ENCODE results near the gene CNOT3. TPM values are rescaled to one million over a fixed set of nuclear protein-coding genes. Genes with fewer than 3 reads are reported as not detected.

The CNOT3 gene
- total and polyA plus RNA-seq, 2 of the 13 experiments (the other 11 are each of a cell fraction or from before 2014, with no cell fraction given): 4.3 to 5.8 TPM

DNA sequence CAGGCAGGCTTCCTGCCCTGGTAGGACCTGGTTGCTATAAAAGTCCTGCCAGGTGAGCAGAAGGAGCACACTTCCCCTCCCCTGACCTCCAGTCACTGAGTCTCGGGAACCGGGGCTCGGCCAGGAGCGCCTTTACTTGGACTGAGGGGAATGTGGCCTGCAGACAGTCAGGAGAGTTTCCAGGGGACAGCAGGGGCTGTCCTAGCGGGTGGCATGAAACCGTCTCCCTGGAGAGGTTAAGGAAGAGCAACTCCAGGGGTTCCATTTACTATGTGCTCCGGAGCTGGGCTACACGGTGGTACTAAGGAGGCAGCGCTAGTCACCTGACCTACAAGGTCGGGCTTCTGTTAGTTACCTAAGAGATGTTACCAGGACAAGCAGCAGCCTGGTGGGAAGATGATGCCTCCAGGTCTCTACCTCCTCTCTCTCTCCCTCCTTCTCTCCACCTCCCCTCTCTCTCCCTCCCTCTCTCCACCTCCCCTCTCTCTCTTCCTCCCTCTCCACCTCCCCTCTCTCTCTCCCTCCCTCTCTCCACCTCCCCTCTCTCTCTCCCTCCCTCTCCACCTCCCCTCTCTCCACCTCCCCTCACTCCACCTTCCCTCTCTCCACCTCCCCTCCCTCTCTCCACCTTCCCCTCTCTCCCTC lies 4.1 kb upstream of the CNOT3 start (continued):
- TF ChIP-seq PCBP2 (optimal IDR thresholded peaks at IDR 0.05; ENCODE audit: low read depth, low read length, poor library complexity, severe bottlenecking) (peak; percentile 100), POLR2AphosphoS2 (IDR thresholded peaks at IDR 0.05; ENCODE audit: low read depth, low read length) (peak; percentile 89; the same call in 1 of the 2 replicates), PCBP1 (IDR thresholded peaks at IDR 0.05; ENCODE audit: borderline replicate concordance, low read depth, low read length) (peak; percentile 99), MAZ (IDR thresholded peaks at IDR 0.05; ENCODE audit: borderline replicate concordance, low read depth, low read length) (peak; percentile 93), MAZ (CRISPR knock-in tag; IDR thresholded peaks at IDR 0.05; ENCODE audit: low read depth) (no peak), ZSCAN25 (CRISPR knock-in tag; IDR thresholded peaks at IDR 0.05) (0 out of 2 replicates have a peak, but pooled peaks have one; percentile 38), POLR2G (IDR thresholded peaks at IDR 0.05; ENCODE audit: low read depth, low read length) (peak; percentile 67), SIN3B (IDR thresholded peaks at IDR 0.05; ENCODE audit: low read length) (0 out of 2 replicates have a peak, but pooled peaks have one; percentile 18), PRPF4 (IDR thresholded peaks at IDR 0.05; ENCODE audit: low read depth, low read length, poor library complexity, severe bottlenecking) (peak; percentile 84), IKZF1 (IDR thresholded peaks at IDR 0.05) (no peak), RBM39 (IDR thresholded peaks at IDR 0.05; ENCODE audit: low read depth, low read length, poor library complexity, severe bottlenecking) (peak; percentile 95), CHD4 (IDR thresholded peaks at IDR 0.05; ENCODE audit: borderline replicate concordance, low read length) (peak; percentile 74; the same call in 1 of the 2 replicates)

DNA sequence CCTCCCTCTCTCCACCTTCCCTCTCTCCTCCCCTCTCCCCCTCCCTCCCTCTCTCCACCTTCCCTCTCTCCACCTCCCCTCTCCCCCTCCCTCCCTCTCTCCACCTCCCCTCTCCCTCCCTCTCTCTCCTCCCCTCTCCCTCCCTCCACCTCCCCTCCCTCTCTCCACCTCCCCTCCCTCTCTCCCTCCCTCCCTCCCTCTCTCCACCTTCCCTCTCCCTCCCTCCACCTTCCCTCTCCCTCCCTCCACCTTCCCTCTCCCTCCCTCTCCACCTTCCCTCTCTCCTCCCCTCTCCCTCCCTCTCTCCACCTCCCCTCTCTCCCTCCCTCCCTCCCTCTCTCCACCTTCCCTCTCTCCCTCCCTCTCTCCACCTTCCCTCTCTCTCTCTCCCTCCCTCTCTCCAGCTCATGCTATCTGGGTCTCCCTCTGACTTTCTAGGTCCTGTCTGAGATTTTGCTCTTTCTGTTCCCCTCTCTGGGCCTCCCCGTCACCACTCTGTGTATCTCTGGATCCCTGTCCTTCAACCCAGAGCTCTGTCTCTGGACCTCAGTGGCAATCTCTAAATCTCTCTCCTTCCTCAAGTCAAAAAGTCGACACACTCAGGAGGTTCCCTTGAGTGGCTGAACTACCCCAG lies 3.5 kb upstream of the CNOT3 start:
- Histone ChIP-seq H2AFZ (ENCODE audit: low read length) (no peak overlapping the region), H3K79me2 (ENCODE audit: insufficient read depth, low read length) (peaks cover 7% of the 10 kb centered on the region), H3K36me3 (replicated peaks in 1 of 2; ENCODE audit: control insufficient read depth in 1 of 2, insufficient read depth in 2 of 2, low read length in 2 of 2) (peaks cover 2 to 11% of the 10 kb centered on the region in 2 experiments; a peak in 2 of 5 replicates), H3K4me3 (replicated peaks in 1 of 3; ENCODE audit: insufficient read depth in 1 of 3, low read depth in 2 of 3, low read length in 3 of 3) (no peak overlapping the region), H3K27ac (ENCODE audit: extremely low read length, insufficient read depth, low read length) (no peak overlapping the region), H3K4me1 (ENCODE audit: insufficient read depth, low read length) (peaks cover 19% of the 10 kb centered on the region), H3K4me2 (ENCODE audit: low read depth, low read length) (no peak overlapping the region), H3K9me3 (ENCODE audit: low read length) (peaks cover 5% of the 10 kb centered on the region), H3K27me3 (ENCODE audit: control insufficient read depth in 1 of 2, insufficient read depth in 2 of 2, low read length in 2 of 2) (no peaks in the 10 kb centered on the region; a peak in 1 of 5 replicates), H3K9ac (ENCODE audit: insufficient read depth, low read depth, low read length) (no peak overlapping the region), H4K20me1 (ENCODE audit: insufficient read depth, low read length) (0 out of 2 replicates have a peak, but pooled peaks cover 3% of the 10 kb centered on the region)
- BruUV-seq (replicated peaks): no TSS peak
- TF ChIP-seq KMT2A (CRISPR knock-in tag; IDR thresholded peaks at IDR 0.05) (no peak), TOPORS (CRISPR knock-in tag; IDR thresholded peaks at IDR 0.05) (no peak), ZBTB42 (CRISPR knock-in tag; IDR thresholded peaks at IDR 0.05) (no peak), CBFB (CRISPR knock-in tag; IDR thresholded peaks at IDR 0.05) (no peak), RXRB (CRISPR knock-in tag; IDR thresholded peaks at IDR 0.05; ENCODE audit: borderline replicate concordance) (no peak)
- TF ChIP-seq, protein P1, sequence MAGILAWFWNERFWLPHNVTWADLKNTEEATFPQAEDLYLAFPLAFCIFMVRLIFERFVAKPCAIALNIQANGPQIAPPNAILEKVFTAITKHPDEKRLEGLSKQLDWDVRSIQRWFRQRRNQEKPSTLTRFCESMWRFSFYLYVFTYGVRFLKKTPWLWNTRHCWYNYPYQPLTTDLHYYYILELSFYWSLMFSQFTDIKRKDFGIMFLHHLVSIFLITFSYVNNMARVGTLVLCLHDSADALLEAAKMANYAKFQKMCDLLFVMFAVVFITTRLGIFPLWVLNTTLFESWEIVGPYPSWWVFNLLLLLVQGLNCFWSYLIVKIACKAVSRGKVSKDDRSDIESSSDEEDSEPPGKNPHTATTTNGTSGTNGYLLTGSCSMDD (CRISPR knock-in tag; IDR thresholded peaks at IDR 0.05): no peak
- WGBS (ENCODE audit: low lambda C conversion rate): 24% methylated on average over 2 of the region's 2 CpGs
- intact Hi-C loops (cut with micrococcal nuclease; ENCODE audit: unreplicated experiment): no loop called here
- DNase-seq (ENCODE audit: low spot score): no peak
- CTCF ChIA-PET (ENCODE audit: low intra/inter-chr PET ratio, low total read pairs): no interaction called here
- no peak for ATAC-seq
- POLR2A ChIA-PET: no interaction called here
- in situ Hi-C loops (cut with HindIII; ENCODE audit: extremely low pct_ligation_motif_present, low pct_unique_long_range_greater_than_20kb): no loop called here
- no peak for FAIRE-seq

Data from HepG2 (cell line).